DMS53 (cell line): ENCODE measurements around the gene DUSP10.

Experiments used
- DNase-seq: peaks from one replicate; lab custom pipeline; 2025; lab: John Stamatoyannopoulos, UW

DUSP10 gene

GRCh38 chr1:221693087-221693486, 48.8 kb downstream of the DUSP10 start:
- DNase-seq, result peak; percentile 39

- DNase-seq, result no peak
Measured at GRCh38 chr1:221692643-221693042, 49.2 kb downstream of the DUSP10 start.

GRCh38 chr1:221691261-221691660, 50.6 kb downstream of the DUSP10 start:
- no peak for DNase-seq

GRCh38 chr1:221690858-221691257, 51.0 kb downstream of the DUSP10 start:
- DNase-seq, result no peak

- no peak for DNase-seq
Measured at GRCh38 chr1:221689138-221689537, 52.8 kb downstream of the DUSP10 start.

- no peak for DNase-seq
Measured at GRCh38 chr1:221688488-221688843, 53.4 kb downstream of the DUSP10 start.

- no peak for DNase-seq
Measured at GRCh38 chr1:221687836-221688487, 53.9 kb downstream of the DUSP10 start.

GRCh38 chr1:221683681-221684080, 58.2 kb downstream of the DUSP10 start:
- no peak for DNase-seq

GRCh38 chr1:221680085-221680484, 61.8 kb downstream of the DUSP10 start:
- no peak for DNase-seq

- no peak for DNase-seq
Measured at GRCh38 chr1:221678014-221678413, 63.9 kb downstream of the DUSP10 start.

GRCh38 chr1:221675880-221676800, 65.7 kb downstream of the DUSP10 start:
- DNase-seq, result no peak

GRCh38 chr1:221672965-221673364, 68.9 kb downstream of the DUSP10 start:
- DNase-seq, result no peak

GRCh38 chr1:221672239-221672645, 69.6 kb downstream of the DUSP10 start:
- no peak for DNase-seq

- no peak for DNase-seq
Measured at GRCh38 chr1:221670081-221670480, 71.8 kb downstream of the DUSP10 start.

- peak; percentile 54 for DNase-seq
Measured at GRCh38 chr1:221669441-221669840, 72.4 kb downstream of the DUSP10 start.

GRCh38 chr1:221667504-221667903, 74.4 kb downstream of the DUSP10 start:
- peak; percentile 26 for DNase-seq

GRCh38 chr1:221664253-221664652, 77.6 kb downstream of the DUSP10 start:
- peak; percentile 29 for DNase-seq

GRCh38 chr1:221663321-221663720, 78.6 kb downstream of the DUSP10 start:
- no peak for DNase-seq

- DNase-seq, result no peak
Measured at GRCh38 chr1:221655766-221656305, 86.1 kb downstream of the DUSP10 start.
